ENCODE results near the gene TMED3.

TMED3 gene

DNA sequence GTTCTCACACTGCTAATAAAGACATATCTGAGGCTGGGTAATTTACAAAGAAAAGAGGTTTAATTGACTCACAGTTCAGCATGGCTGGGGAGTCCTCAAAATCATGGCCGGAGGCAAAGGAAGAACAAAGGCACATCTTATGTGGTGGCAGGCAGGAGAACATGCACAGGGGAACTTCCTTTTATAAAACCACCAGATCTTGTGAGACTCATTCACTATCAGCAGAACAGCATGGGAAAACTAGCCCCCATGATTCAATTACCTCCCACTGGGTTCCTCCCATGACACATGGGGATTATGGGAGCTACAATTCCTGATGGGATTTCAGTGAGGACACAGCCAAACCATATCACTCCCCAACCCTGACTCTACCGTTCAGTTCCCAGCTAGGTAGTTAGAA is 61.5 kb downstream of the TMED3 start:
- intact Hi-C loops (cut with DNase I), result no loop called here

More for the DNA sequence above, 61.5 kb downstream of the TMED3 start:
- DNase-seq, result no peak
